ENCODE data around the gene NCL. TPM values are rescaled to one million over a fixed set of nuclear protein-coding genes. Genes with fewer than 3 reads are reported as not detected.

Gene NCL
- polyA plus RNA-seq, 1 of the 3 experiments (the other 2 are of a cell fraction): 256 TPM

- Histone ChIP-seq H3K9me3 (no peaks in the 10 kb centered on the region), H3K27ac (ENCODE audit: low read depth in 2 of 2, low read length in 1 of 2) (no peak overlapping the region), H3K36me3 (replicated peaks in 1 of 2; ENCODE audit: control insufficient read depth in 1 of 2, insufficient read depth in 2 of 2, low read length in 1 of 2) (peaks cover 77 to 82% of the 10 kb centered on the region in 2 experiments), H3K27me3 (ENCODE audit: insufficient read depth) (no peaks in the 10 kb centered on the region), H3K4me2 (no peak overlapping the region), H3K9me2 (no peaks in the 10 kb centered on the region), H3F3A (replicated peaks; ENCODE audit: insufficient read depth) (peaks cover 51% of the 10 kb centered on the region), H4K20me1 (ENCODE audit: insufficient read depth) (peaks cover 43% of the 10 kb centered on the region), H3K79me2 (ENCODE audit: insufficient read depth) (peaks cover 78% of the 10 kb centered on the region), H3K4me3 (ENCODE audit: low read depth in 2 of 2, low read length in 1 of 2) (no peak overlapping the region), H3K4me1 (ENCODE audit: control insufficient read depth in 1 of 2, insufficient read depth in 2 of 2, low read depth in 1 of 2, low read length in 1 of 2) (peaks cover 11 to 20% of the 10 kb centered on the region in 2 experiments), H2AFZ (ENCODE audit: low read depth) (no peak overlapping the region), H3K9ac (no peak overlapping the region)
- peak; percentile 14; the same call in 1 of the 2 replicates for TF ChIP-seq POLR2AphosphoS5 (IDR thresholded peaks at IDR 0.05; ENCODE audit: low read depth, low read length)
- TF ChIP-seq ELF1 (IDR thresholded peaks at IDR 0.05): no peak
- 91% methylated on average over 13 of the region's 13 CpGs for WGBS (ENCODE audit: low lambda C conversion rate)
- ChIA-PET CTCF (interaction anchor here (0.7 to 2.2 kb wide), 6 partner anchors 9 to 264 kb away, joined by 3 to 10 read pairs (median 3); no protein-coding TSS in a partner anchor), POLR2A (no interaction called here)
- no peak for DNase-seq
These were observed 4.0 kb downstream of the NCL start for GRCh38 chr2:231460073-231460835.

DNA sequence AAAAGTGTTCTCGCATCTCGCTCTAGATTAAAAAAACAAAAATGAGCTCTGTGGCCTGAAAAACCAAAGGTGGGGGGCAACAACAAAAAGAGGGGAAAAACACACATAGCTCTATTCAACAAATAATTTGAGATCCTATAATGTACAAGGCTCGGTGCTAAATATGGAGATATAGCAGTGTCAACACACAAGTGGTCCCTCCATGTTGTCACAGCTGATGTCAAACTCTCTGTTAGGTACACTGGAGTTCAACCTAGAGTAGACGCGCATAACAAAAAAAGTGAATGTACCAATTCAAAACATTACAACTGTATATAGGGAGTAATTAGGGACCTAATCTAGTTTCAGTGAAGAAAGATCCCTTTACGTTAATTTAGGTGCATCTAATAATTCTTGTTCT lies 5.9 kb downstream of the NCL start:
- DNase-seq: no peak
- no peak overlapping the region for H3K4me3 ChIP-seq (ENCODE audit: low read depth in 2 of 2, low read length in 1 of 2)
- no peaks in the 10 kb centered on the region for H3K27me3 ChIP-seq (ENCODE audit: insufficient read depth)
- H3K4me2 ChIP-seq: no peak overlapping the region
- H4K20me1 ChIP-seq (ENCODE audit: insufficient read depth): peaks cover 37% of the 10 kb centered on the region
- H3F3A ChIP-seq (replicated peaks; ENCODE audit: insufficient read depth): peaks cover 62% of the 10 kb centered on the region
- ChIA-PET POLR2A (no interaction called here), CTCF (interaction anchor here (1.3 to 2.8 kb wide), 4 partner anchors 46 to 234 kb away, joined by 3 to 22 read pairs (median 6); no protein-coding TSS in a partner anchor)
- WGBS (ENCODE audit: low lambda C conversion rate): 95% methylated on average over 6 of the region's 6 CpGs
- H3K4me1 ChIP-seq (ENCODE audit: control insufficient read depth in 1 of 2, insufficient read depth in 2 of 2, low read depth in 1 of 2, low read length in 1 of 2): peaks cover 11 to 18% of the 10 kb centered on the region in 2 experiments
- H3K9me2 ChIP-seq: no peaks in the 10 kb centered on the region
- no peak overlapping the region for H3K9ac ChIP-seq
- H3K27ac ChIP-seq (ENCODE audit: low read depth in 2 of 2, low read length in 1 of 2): no peak overlapping the region; a peak in 1 of 4 replicates
- no peaks in the 10 kb centered on the region for H3K9me3 ChIP-seq
- H3K79me2 ChIP-seq (ENCODE audit: insufficient read depth): peaks cover 67% of the 10 kb centered on the region
- no peak overlapping the region for H2AFZ ChIP-seq (ENCODE audit: low read depth)
- TF ChIP-seq RXRA (IDR thresholded peaks at IDR 0.05; ENCODE audit: borderline replicate concordance, low read depth) (no peak), GATA2 (CRISPR knock-in tag; IDR thresholded peaks at IDR 0.05) (no peak), YY1 (IDR thresholded peaks at IDR 0.05; ENCODE audit: low read depth) (no peak), TEAD4 (IDR thresholded peaks at IDR 0.05; ENCODE audit: borderline replicate concordance, insufficient read depth) (no peak), FOSL2 (IDR thresholded peaks at IDR 0.05; ENCODE audit: borderline replicate concordance, low read depth) (no peak), RCOR1 (IDR thresholded peaks at IDR 0.05; ENCODE audit: low read length) (no peak), RAD21 (IDR thresholded peaks at IDR 0.05; ENCODE audit: low read length) (no peak), NRF1 (IDR thresholded peaks at IDR 0.05; ENCODE audit: low read depth, low read length) (no peak), SIN3A (IDR thresholded peaks at IDR 0.05; ENCODE audit: borderline replicate concordance, low read depth, low read length) (no peak), SMC3 (IDR thresholded peaks at IDR 0.05; ENCODE audit: low read depth, low read length) (no peak), FOXM1 (IDR thresholded peaks at IDR 0.05; ENCODE audit: low read depth) (no peak), MEF2A (IDR thresholded peaks at IDR 0.05; ENCODE audit: borderline replicate concordance, low read depth) (no peak)
- TF ChIP-seq, protein P1, sequence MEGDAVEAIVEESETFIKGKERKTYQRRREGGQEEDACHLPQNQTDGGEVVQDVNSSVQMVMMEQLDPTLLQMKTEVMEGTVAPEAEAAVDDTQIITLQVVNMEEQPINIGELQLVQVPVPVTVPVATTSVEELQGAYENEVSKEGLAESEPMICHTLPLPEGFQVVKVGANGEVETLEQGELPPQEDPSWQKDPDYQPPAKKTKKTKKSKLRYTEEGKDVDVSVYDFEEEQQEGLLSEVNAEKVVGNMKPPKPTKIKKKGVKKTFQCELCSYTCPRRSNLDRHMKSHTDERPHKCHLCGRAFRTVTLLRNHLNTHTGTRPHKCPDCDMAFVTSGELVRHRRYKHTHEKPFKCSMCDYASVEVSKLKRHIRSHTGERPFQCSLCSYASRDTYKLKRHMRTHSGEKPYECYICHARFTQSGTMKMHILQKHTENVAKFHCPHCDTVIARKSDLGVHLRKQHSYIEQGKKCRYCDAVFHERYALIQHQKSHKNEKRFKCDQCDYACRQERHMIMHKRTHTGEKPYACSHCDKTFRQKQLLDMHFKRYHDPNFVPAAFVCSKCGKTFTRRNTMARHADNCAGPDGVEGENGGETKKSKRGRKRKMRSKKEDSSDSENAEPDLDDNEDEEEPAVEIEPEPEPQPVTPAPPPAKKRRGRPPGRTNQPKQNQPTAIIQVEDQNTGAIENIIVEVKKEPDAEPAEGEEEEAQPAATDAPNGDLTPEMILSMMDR (IDR thresholded peaks at IDR 0.05): no peak
- TF ChIP-seq, protein P2, sequence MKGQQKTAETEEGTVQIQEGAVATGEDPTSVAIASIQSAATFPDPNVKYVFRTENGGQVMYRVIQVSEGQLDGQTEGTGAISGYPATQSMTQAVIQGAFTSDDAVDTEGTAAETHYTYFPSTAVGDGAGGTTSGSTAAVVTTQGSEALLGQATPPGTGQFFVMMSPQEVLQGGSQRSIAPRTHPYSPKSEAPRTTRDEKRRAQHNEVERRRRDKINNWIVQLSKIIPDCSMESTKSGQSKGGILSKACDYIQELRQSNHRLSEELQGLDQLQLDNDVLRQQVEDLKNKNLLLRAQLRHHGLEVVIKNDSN (IDR thresholded peaks at IDR 0.05; ENCODE audit: borderline replicate concordance, low read depth): no peak
- H3K36me3 ChIP-seq (replicated peaks in 1 of 2; ENCODE audit: control insufficient read depth in 1 of 2, insufficient read depth in 2 of 2, low read length in 1 of 2): peaks cover 84 to 95% of the 10 kb centered on the region in 2 experiments
